ENCODE results near the gene C19orf25.

C19orf25 gene

GRCh38 chr19:1518471-1518870 is 39.5 kb upstream of the C19orf25 start:
- TF ChIP-seq GATA3 (IDR thresholded peaks at IDR 0.05; ENCODE audit: low read depth, low read length) (no peak), GATA2 (IDR thresholded peaks at IDR 0.05; ENCODE audit: low read depth, low read length) (no peak)

- TF ChIP-seq GATA2 (IDR thresholded peaks at IDR 0.05; ENCODE audit: low read depth, low read length), result no peak
- TF ChIP-seq GATA3 (IDR thresholded peaks at IDR 0.05; ENCODE audit: low read depth, low read length), result no peak
Observed at GRCh38 chr19:1516395-1516753, 37.4 kb upstream of the C19orf25 start.

- TF ChIP-seq GATA2 (IDR thresholded peaks at IDR 0.05; ENCODE audit: low read depth, low read length) (no peak), GATA3 (IDR thresholded peaks at IDR 0.05; ENCODE audit: low read depth, low read length) (no peak)
Observed at GRCh38 chr19:1514986-1515721, 36.1 kb upstream of the C19orf25 start.

- TF ChIP-seq GATA2 (IDR thresholded peaks at IDR 0.05; ENCODE audit: low read depth, low read length) (no peak), GATA3 (IDR thresholded peaks at IDR 0.05; ENCODE audit: low read depth, low read length) (no peak)
Observed at GRCh38 chr19:1514295-1514661, 35.3 kb upstream of the C19orf25 start.

DNA sequence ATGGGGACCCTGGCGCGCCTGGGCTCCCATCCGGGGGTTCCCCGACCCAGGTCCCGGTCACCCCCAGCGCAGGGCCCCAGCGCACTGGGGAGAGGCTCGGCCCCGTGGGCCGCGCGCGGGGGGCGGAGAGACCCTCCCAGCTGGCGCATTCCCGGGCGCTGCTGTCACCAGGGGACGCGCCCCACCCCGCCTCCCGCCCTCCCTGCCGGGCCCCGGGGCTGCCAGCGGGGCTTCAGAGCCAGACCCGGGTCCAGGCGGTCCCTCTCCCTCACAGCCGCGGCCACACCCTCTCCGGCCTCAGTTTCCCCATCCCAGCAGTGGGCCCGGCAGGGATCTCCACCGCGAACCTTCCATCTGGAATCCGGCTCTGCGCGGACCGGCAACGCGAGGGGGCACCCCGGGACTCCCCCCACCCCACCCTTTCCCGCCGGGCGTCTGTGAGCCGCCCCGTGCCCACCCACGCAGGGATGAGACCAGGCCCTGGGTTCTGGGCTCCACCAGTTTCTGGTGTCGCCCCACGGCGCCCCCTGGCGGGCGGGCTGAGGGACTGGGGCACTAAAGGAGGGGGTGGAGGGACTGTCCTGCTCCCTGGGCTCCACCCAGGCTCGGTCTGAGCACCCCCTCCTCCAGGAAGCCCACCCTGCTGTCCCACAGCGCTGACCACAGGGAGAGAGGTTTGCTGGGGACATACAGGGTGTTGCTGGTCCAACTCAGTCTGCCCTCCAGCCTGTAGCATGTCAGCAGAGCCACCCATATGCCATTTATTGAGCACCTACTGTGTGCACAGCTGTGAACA is 34.7 kb upstream of the C19orf25 start:
- TF ChIP-seq GATA3 (IDR thresholded peaks at IDR 0.05; ENCODE audit: low read depth, low read length) (no peak), GATA2 (IDR thresholded peaks at IDR 0.05; ENCODE audit: low read depth, low read length) (no peak)

GRCh38 chr19:1512671-1513498 is 33.9 kb upstream of the C19orf25 start, which contains the start of gene ADAMTSL5:
TSS of gene ADAMTSL5 (minus strand) at chr19:1513019. CDS start at chr19:1510943, 2,076 bp downstream.
- TF ChIP-seq GATA3 (IDR thresholded peaks at IDR 0.05; ENCODE audit: low read depth, low read length), result no peak
- no peak for TF ChIP-seq GATA2 (IDR thresholded peaks at IDR 0.05; ENCODE audit: low read depth, low read length)

- TF ChIP-seq GATA2 (IDR thresholded peaks at IDR 0.05; ENCODE audit: low read depth, low read length) (no peak), GATA3 (IDR thresholded peaks at IDR 0.05; ENCODE audit: low read depth, low read length) (no peak)
Observed at GRCh38 chr19:1511318-1512317, 32.6 kb upstream of the C19orf25 start.

DNA sequence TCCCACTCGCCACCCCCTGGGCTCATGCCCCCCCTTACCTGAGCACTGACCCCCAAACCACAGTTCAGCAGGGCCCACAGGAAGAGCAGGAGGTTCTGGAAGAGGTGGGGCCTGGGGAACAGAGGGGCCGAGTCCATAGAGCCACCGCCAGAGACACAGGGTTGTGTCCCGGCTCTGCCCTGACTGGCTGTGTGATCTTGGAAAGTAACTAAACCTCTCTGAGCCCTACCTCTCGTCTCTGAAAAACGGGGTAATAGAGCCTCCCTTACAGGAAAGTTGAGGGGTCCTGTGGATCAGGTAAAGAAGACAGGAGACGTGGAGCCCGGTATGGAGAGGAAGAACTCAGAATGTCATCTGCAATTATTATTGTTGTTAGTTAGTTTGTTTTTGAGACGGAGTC is 31.8 kb upstream of the C19orf25 start:
- no peak for TF ChIP-seq GATA2 (IDR thresholded peaks at IDR 0.05; ENCODE audit: low read depth, low read length)
- no peak for TF ChIP-seq GATA3 (IDR thresholded peaks at IDR 0.05; ENCODE audit: low read depth, low read length)

DNA sequence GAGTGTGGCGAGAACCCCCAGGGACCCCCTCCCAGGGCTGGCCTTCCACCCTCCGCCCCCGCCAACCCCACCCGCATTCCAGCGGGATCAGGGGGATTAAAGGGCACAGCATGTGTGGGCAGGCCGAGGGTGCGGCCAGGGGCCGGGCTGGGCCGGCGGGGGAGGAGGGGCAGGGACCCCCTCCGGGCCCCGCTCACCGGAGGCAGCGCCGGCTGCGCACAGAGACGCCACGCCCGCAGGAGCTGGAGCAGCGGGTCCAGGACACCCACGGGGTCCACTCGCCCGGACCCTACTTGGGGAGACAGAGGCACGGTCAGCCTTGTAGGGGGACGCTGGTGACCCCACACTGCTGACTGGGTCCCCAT is 31.4 kb upstream of the C19orf25 start:
- no peak for TF ChIP-seq GATA3 (IDR thresholded peaks at IDR 0.05; ENCODE audit: low read depth, low read length)
- no peak for TF ChIP-seq GATA2 (IDR thresholded peaks at IDR 0.05; ENCODE audit: low read depth, low read length)

DNA sequence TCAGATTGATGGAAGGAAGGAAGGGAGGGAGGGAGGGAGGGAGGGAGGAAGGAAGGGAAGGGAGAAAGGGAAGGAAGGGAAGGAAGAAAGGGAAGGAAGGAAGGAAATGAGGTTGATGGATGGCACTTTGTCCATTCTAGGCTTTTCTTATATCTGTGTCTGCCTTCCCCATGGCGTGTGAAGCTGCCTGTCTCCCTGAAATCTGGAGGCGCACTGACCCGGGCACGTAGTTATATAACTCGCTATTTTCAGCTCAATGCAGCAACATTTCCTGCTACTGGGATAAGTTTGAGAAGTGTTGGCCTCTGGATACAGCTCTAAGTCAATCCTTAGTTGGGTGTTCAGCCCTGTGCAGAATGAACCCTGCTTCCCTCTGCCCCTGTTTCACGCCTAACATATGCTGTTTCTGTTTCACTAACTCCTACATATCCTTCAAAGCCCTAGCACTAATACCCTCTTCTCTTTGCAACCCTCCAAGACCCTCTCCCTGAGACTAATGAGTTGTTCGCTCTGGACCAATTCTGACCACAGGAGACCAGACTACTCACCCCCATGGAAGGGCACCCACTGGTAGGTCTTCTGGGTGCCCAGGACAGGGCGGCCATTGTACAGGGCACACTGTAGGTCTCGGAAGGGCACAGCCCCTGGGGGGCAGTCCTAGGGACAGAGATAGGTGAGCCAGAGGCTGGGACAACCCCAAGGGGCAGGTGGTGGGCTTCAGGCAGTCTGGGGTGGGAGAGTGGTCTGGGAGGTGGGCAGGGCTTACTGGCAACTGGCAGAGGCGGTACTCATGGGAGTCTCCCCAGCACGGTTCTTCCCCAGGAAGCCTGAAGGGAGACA is 30.8 kb upstream of the C19orf25 start:
- TF ChIP-seq GATA3 (IDR thresholded peaks at IDR 0.05; ENCODE audit: low read depth, low read length) (no peak), GATA2 (IDR thresholded peaks at IDR 0.05; ENCODE audit: low read depth, low read length) (no peak)

DNA sequence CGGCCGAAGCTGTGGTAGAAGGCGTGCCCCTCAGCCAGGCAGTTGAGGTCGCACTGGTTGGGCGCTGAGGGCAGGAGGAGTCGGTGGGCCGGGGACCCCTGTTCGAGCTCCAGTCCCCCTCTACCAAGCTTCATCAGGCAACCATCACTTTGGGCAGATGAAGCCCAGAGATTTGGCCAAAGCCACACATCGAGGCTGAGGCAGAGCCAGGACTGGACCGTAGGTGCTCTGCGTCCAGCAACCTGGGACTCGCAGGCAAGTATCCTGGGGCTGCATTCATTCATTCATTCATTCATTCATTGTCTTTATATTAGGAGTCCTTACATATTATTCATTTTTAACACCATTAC is 29.5 kb upstream of the C19orf25 start:
- TF ChIP-seq GATA2 (IDR thresholded peaks at IDR 0.05; ENCODE audit: low read depth, low read length), result no peak
- TF ChIP-seq GATA3 (IDR thresholded peaks at IDR 0.05; ENCODE audit: low read depth, low read length), result no peak

- TF ChIP-seq GATA3 (IDR thresholded peaks at IDR 0.05; ENCODE audit: low read depth, low read length), result no peak
- no peak for TF ChIP-seq GATA2 (IDR thresholded peaks at IDR 0.05; ENCODE audit: low read depth, low read length)
Observed at GRCh38 chr19:1507763-1508506, 28.9 kb upstream of the C19orf25 start.
